A673 (cell line): ENCODE data around the gene OVCH2.

Experiments used
- EZH2 ChIP-seq: fragments of 200-600 bp; sonication (generic); IDR thresholded peaks from 2 replicates; pipeline ENCODE4 v1.6.1; 2017; ENCODE audit warnings: borderline replicate concordance, low read depth, mild to moderate bottlenecking, mixed read lengths, antibody characterized with exemption, low read length; ENCODE audit not compliant: poor library complexity, severe bottlenecking
- TF ChIP-seq, protein P1 (sequence below): fragments of 300-800, 200-600 bp; sonication (generic); conservative IDR thresholded peaks from 2 replicates; pipeline ENCODE4 v1.5.1; 2017; ENCODE audit warnings: low read depth, mild to moderate bottlenecking, antibody characterized with exemption, low read length, moderate library complexity, mixed read lengths

DNA sequence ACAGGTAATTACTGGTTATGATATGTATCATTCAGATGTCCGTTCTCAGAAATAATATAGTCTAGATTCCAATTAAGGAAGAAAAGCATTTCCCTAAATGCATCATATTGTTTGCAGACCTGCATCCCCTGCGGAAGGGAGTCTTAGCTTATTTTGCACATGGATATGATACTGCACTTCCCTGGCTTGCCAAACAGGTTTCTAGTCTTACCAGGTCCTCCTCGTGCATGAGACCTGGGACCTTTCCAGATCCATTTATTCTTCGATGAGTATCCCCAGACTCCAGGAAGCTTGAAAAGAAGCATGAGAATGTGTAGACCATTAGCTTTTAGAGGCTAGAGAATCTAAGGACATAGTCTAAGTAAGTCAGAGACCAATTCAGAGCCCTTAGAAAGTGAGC is 63.5 kb downstream of the OVCH2 start:
- TF ChIP-seq, protein P1, sequence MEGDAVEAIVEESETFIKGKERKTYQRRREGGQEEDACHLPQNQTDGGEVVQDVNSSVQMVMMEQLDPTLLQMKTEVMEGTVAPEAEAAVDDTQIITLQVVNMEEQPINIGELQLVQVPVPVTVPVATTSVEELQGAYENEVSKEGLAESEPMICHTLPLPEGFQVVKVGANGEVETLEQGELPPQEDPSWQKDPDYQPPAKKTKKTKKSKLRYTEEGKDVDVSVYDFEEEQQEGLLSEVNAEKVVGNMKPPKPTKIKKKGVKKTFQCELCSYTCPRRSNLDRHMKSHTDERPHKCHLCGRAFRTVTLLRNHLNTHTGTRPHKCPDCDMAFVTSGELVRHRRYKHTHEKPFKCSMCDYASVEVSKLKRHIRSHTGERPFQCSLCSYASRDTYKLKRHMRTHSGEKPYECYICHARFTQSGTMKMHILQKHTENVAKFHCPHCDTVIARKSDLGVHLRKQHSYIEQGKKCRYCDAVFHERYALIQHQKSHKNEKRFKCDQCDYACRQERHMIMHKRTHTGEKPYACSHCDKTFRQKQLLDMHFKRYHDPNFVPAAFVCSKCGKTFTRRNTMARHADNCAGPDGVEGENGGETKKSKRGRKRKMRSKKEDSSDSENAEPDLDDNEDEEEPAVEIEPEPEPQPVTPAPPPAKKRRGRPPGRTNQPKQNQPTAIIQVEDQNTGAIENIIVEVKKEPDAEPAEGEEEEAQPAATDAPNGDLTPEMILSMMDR, result no peak
- no peak for TF ChIP-seq EZH2
